Gastroesophageal sphincter (tissue), 4 donors: Measurements from ENCODE around the gene PACS1. TPM values are rescaled to one million over a fixed set of nuclear protein-coding genes. Genes with fewer than 3 reads are reported as not detected.

ENCODE experiments used
- ATAC-seq: fragments of 150-250 bp; one replicate; pipeline ENCODE4 v1.9.1; 2016; ENCODE audit warnings: mild to moderate bottlenecking, moderate library complexity
- H3K27ac ChIP-seq, 4 donors: fragments of 200-600 bp; sonication (generic) in 3 of 4; 1 replicate in 3 of 4; 2 replicates in 1 of 4; pipeline ENCODE4 v1.5.1; 2016 to 2019
- H3K27me3 ChIP-seq: fragments of 200-600 bp; sonication (generic); one replicate; pipeline ENCODE4 v1.5.1; 2019
- H3K36me3 ChIP-seq, 2 donors: fragments of 200-600 bp; sonication (generic); one replicate each; pipeline ENCODE4 v1.5.1; 2019; ENCODE audit warnings: control low read depth in 1 of 2
- H3K4me1 ChIP-seq, 3 donors: fragments of 200-600 bp; sonication (generic); 1 replicate in 2 of 3; 2 replicates in 1 of 3; pipeline ENCODE4 v1.5.1; 2016 to 2019; ENCODE audit warnings: control low read depth in 2 of 3
- H3K4me3 ChIP-seq, 2 donors: fragments of 200-600 bp; sonication (generic); one replicate each; pipeline ENCODE4 v1.5.1; 2019; ENCODE audit warnings: mild to moderate bottlenecking in 1 of 2, moderate library complexity in 1 of 2
- H3K9me3 ChIP-seq, 3 donors: fragments of 200-600 bp; sonication (generic); one replicate each; pipeline ENCODE4 v1.5.1; 2017 to 2019; ENCODE audit warnings: control low read depth in 2 of 3
- EP300 ChIP-seq: sonication (generic); formaldehyde crosslinking; IDR thresholded peaks from one replicate; pipeline ENCODE4 v1.6.1; 2017; ENCODE audit warnings: antibody characterized with exemption, mild to moderate bottlenecking
- POLR2A ChIP-seq, 2 donors: fragments of 450-650 bp; IDR thresholded peaks; one replicate each; pipeline ENCODE4 v1.6.1; 2017; ENCODE audit warnings: antibody characterized with exemption in 2 of 2, mild to moderate bottlenecking in 2 of 2, moderate library complexity in 1 of 2
- POLR2AphosphoS5 ChIP-seq: sonication (generic); formaldehyde crosslinking; IDR thresholded peaks from one replicate; pipeline ENCODE4 v1.6.1; 2017; ENCODE audit warnings: antibody characterized with exemption
- WGBS, 2 donors: methylation state at CpG; one replicate each; pipeline ENCODE4 v1.1.5; 2018; ENCODE audit warnings: low coverage in 1 of 2; 5-methylcytosine and 5-hydroxymethylcytosine counted together
- total RNA-seq, 4 donors: library from RNA; depleted of rRNA; stranded (reverse); fragments of >200 nt; gene quantifications; one replicate each; pipeline ENCODE4 v1.1.0, GENCODE V29; 2016
- TF ChIP-seq, protein P1 (sequence below), 4 experiments: fragments of 200-600 bp in 2 of 4; fragments of 450-650 bp in 2 of 4; sonication (generic) in 1 of 4; IDR thresholded peaks; one replicate each; pipeline ENCODE4 v1.5.1; 2017 to 2019; ENCODE audit warnings: antibody characterized with exemption in 4 of 4, mild to moderate bottlenecking in 2 of 4, moderate library complexity in 2 of 4

PACS1 gene
- total RNA-seq, 4 donors from 2014 or later = 32.7 to 81.8 (median 38.2) TPM

DNA sequence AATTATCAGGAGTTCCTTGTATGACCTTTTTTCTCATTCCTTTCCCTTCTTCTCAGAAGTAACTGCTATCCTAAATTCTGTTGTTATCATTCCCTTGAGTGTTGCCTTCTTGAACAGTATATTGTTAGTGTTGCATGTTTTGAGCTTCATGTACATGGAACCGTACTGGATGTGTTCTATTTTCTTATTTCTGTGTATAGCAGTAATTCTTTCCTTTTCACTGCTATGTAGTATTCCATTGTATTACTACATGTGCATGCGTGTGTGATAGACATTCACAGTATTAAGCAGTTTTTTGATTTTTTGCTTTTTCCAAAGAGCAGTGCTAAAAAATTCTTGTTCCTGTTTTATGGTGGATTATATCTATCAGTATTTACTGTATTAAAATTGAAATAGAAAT, 108.1 kb downstream of the PACS1 start:
- peaks cover 0 to 6% of the 10 kb centered on the region in 2 donors for H3K36me3 ChIP-seq
- H3K4me3 ChIP-seq = no peak overlapping the region
- no peak overlapping the region for H3K27ac ChIP-seq
- WGBS, 2 donors = 100% methylated on average over 1 to 2 of the region's 2 CpGs
- H3K27me3 ChIP-seq = no peaks in the 10 kb centered on the region
- TF ChIP-seq POLR2A (IDR thresholded peaks at IDR 0.05) (no peak), POLR2AphosphoS5 (no peak), EP300 (no peak)
- TF ChIP-seq, protein P1, sequence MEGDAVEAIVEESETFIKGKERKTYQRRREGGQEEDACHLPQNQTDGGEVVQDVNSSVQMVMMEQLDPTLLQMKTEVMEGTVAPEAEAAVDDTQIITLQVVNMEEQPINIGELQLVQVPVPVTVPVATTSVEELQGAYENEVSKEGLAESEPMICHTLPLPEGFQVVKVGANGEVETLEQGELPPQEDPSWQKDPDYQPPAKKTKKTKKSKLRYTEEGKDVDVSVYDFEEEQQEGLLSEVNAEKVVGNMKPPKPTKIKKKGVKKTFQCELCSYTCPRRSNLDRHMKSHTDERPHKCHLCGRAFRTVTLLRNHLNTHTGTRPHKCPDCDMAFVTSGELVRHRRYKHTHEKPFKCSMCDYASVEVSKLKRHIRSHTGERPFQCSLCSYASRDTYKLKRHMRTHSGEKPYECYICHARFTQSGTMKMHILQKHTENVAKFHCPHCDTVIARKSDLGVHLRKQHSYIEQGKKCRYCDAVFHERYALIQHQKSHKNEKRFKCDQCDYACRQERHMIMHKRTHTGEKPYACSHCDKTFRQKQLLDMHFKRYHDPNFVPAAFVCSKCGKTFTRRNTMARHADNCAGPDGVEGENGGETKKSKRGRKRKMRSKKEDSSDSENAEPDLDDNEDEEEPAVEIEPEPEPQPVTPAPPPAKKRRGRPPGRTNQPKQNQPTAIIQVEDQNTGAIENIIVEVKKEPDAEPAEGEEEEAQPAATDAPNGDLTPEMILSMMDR (IDR thresholded peaks at IDR 0.05) = no peak
- no peaks in the 10 kb centered on the region for H3K4me1 ChIP-seq
- ATAC-seq = no peak
- H3K9me3 ChIP-seq = no peaks in the 10 kb centered on the region

DNA sequence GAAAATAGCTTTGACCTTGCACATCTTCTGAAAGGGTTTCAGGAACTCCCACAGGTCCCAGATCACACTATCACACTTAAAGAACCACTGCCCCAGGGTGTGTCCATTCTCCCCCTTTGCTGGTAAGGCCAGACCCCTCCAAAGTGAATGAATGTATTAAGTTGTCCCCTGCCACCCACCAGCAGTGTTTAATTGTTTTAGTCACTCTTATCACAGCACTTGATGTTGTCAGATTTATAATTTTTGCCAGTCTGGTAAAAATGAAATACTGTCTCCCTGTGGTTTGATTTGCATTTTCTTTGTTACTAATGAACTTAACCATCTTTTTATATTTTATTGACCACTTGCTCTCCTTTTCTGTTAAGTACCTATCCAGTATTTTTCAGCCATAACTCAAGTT, 108.8 kb downstream of the PACS1 start:
- Histone ChIP-seq H3K27me3 (no peaks in the 10 kb centered on the region), H3K27ac (no peak overlapping the region), H3K4me1 (no peaks in the 10 kb centered on the region), H3K36me3 (no peaks in the 10 kb centered on the region), H3K4me3 (no peak overlapping the region), H3K9me3 (no peaks in the 10 kb centered on the region)
- no peak for ATAC-seq
- TF ChIP-seq EP300 = no peak
- no peak for TF ChIP-seq POLR2AphosphoS5
- TF ChIP-seq, protein P1 (IDR thresholded peaks at IDR 0.05) = no peak
- no peak for TF ChIP-seq POLR2A (IDR thresholded peaks at IDR 0.05)

DNA sequence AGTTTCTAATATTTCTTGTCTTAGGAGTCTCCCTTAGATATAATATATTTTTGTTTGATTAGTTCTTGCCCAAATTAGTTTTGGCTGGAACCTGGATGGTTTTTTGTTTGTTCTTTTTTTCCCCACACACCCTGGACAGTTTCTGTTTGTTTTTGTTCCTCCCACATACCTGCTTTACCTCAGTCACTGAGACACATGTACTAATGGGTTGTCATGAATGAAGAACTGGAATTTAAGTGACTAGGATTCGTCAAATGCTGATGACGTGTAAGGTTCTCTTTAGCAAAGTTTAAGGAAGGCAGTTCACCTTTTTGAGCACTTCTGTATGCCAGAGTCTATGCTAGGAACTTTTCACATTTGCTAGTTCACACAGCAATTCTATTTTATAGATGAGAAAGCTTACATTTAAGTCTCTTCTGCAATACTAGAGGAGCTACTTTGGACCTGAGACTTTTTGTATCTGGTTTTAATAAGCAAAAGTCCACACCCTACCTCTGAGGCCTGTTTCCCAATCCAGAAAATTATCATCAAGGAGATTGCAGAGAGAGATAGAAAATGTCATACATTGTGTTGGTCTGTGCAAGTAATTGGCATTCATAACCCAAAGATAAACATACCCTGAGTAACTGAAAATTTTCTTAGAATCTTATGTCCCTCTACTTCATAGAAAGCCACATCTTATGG, 111.7 kb downstream of the PACS1 start:
- H3K4me1 ChIP-seq = no peaks in the 10 kb centered on the region
- H3K4me3 ChIP-seq = no peak overlapping the region
- 91 to 92% methylated on average over 2 of the region's 2 CpGs for WGBS, 2 donors
- no peaks in the 10 kb centered on the region for H3K9me3 ChIP-seq
- H3K27me3 ChIP-seq = no peaks in the 10 kb centered on the region
- no peaks in the 10 kb centered on the region for H3K36me3 ChIP-seq
- TF ChIP-seq, protein P1 (IDR thresholded peaks at IDR 0.05) = no peak
- TF ChIP-seq EP300 (no peak), POLR2AphosphoS5 (no peak), POLR2A (IDR thresholded peaks at IDR 0.05) (no peak)
- no peak overlapping the region for H3K27ac ChIP-seq
- no peak for ATAC-seq

DNA sequence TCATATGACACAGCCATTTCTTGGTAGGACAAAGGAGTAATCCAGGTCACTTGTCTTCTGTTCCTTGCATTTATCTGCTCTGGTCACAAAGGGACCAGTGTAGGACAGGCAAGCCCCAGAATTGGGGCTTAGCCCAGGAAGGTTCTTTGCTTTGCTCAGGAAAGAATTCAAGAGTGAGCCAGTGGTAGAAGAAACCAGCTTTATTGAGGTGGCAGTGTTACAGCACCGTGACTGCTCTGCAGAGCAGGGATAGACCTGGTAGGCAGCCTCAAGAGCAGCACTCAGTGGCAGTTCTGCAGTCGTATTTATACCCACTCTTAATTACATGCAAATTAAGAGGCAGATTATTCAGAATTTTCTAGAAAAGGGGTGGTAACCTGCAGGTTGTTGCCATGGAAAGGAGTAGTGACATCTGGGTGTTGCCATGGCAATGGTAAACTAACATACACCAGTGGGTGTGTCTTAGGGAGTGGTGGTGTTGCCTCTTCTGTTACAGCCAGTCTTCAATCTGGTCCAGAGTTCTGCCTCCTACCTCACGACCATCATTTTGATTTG, 113.5 kb downstream of the PACS1 start:
- Histone ChIP-seq H3K27me3 (no peaks in the 10 kb centered on the region), H3K4me3 (no peak overlapping the region), H3K4me1 (no peaks in the 10 kb centered on the region), H3K27ac (no peak overlapping the region), H3K36me3 (no peaks in the 10 kb centered on the region), H3K9me3 (no peaks in the 10 kb centered on the region)
- 80 to 93% methylated on average over 1 to 2 of the region's 3 CpGs for WGBS, 2 donors
- TF ChIP-seq EP300 = no peak
- no peak for TF ChIP-seq POLR2AphosphoS5
- TF ChIP-seq, protein P1 (IDR thresholded peaks at IDR 0.05) = no peak
- no peak for TF ChIP-seq POLR2A (IDR thresholded peaks at IDR 0.05)
- ATAC-seq = no peak

DNA sequence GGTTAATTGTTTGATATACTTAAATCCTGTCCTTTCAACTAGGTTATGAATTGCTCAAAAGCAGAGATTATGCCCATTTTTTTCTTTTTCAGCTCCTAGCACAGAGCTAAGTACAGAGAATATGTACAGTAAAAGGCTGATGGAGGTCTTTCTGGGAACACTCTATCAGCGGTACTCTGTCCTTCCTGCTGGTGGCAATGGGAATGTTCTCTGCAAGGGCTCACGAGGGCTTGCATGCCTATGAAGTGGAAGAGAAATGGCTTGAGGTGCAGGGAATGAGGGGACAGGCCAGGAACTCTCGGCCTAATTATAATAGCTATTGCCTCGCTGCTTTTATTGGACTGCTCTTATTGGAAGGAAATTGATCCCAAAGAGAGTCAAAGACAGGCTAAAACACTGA, 114.7 kb downstream of the PACS1 start:
- H3K36me3 ChIP-seq = no peaks in the 10 kb centered on the region
- no peak for ATAC-seq
- H3K4me3 ChIP-seq = no peak overlapping the region

More for the DNA sequence above, 114.7 kb downstream of the PACS1 start:
- WGBS, 2 donors = 89 to 96% methylated on average over 3 to 4 of the region's 4 CpGs
- Histone ChIP-seq H3K27me3 (no peaks in the 10 kb centered on the region), H3K27ac (no peak overlapping the region), H3K4me1 (no peaks in the 10 kb centered on the region), H3K9me3 (no peaks in the 10 kb centered on the region)
- TF ChIP-seq EP300 (no peak), POLR2A (IDR thresholded peaks at IDR 0.05) (no peak), POLR2AphosphoS5 (no peak)
- TF ChIP-seq, protein P1 (IDR thresholded peaks at IDR 0.05) = no peak
